HCT116 (cell line): ENCODE results near the gene TIMM13. TPM values are rescaled to one million over a fixed set of nuclear protein-coding genes. Genes with fewer than 3 reads are reported as not detected.
"Not testable (repeated sequence)": the region's sequence is repeated elsewhere in the genome, so short reads cannot be mapped to it uniquely, and the experiment has no call there.

Source experiments
- ATAC-seq: fragments of 200-7000 bp; cut with Tn5 transposase; 2 replicates; pipeline ENCODE4 v1.9.1; 2020; ENCODE audit warnings: mild to moderate bottlenecking, moderate library complexity
- BruUV-seq: library from RNA; stranded (reverse); fragments of 400-500 nt; replicated peaks from 2 replicates; lab custom pipeline; 2021; lab: Mats Ljungman, UMichigan
- CTCF ChIA-PET: fragments of 300-600 bp; sonication (Branson Sonifier 250); formaldehyde crosslinking; loops from one replicate; lab custom pipeline; 2021; ENCODE audit warnings: antibody characterized with exemption; lab: Charles Lee
- POLR2A ChIA-PET: fragments of 300-600, 350-600 bp; sonication (Branson Sonifier 250); formaldehyde crosslinking; loops from one replicate; lab custom pipeline; 2021; ENCODE audit warnings: antibody characterized with exemption; lab: Charles Lee
- RAD21 ChIA-PET, 2 experiments: fragments of 300-600 bp; sonication (Branson Sonifier 250); formaldehyde crosslinking; loops; one replicate each; lab custom pipeline; 2023; ENCODE audit warnings: low total read pairs in 2 of 2; ENCODE audit not compliant: uncharacterized antibody in 2 of 2, unreplicated experiment in 2 of 2, low non-redundant PET in 1 of 2; lab: Charles Lee
- DNase-seq: peaks from one replicate; pipeline ENCODE4 v3.0.0-alpha.2; 2010; ENCODE audit warnings: low read depth, low spot score
- H2AFZ ChIP-seq: fragments of 200-600 bp; shearing (Covaris generic), sonication (generic); 2 replicates; pipeline ENCODE4 v1.6.1; 2017; ENCODE audit warnings: low read depth, mixed run types, mixed read lengths, antibody characterized with exemption, low read length; ENCODE audit not compliant: poor library complexity, severe bottlenecking
- H3K27ac ChIP-seq: 2 replicates; pipeline ENCODE4 v1.5.1; 2012; ENCODE audit warnings: low read depth, low read length
- H3K27me3 ChIP-seq: fragments of 200-600 bp; sonication (generic); 2 replicates; pipeline ENCODE4 v1.6.1; 2016; ENCODE audit warnings: mixed run types, low read length, mixed read lengths; ENCODE audit not compliant: insufficient read depth
- H3K36me3 ChIP-seq, 2 experiments: fragments of 200-500 bp in 1 of 2; fragments of 200-600 bp in 1 of 2; sonication (Bioruptor generic) in 1 of 2; sonication (generic) in 1 of 2; 2 replicates each; pipeline versions ENCODE4 v1.5.1 to v1.6.1; 2014 to 2016; ENCODE audit warnings: low read length in 2 of 2, inconsistent platforms in 1 of 2, mixed read lengths in 1 of 2, mixed run types in 1 of 2; ENCODE audit not compliant: insufficient read depth in 2 of 2, control insufficient read depth in 1 of 2
- H3K4me1 ChIP-seq, 2 experiments: fragments of 200-600 bp in 1 of 2; sonication (generic) in 1 of 2; 2 replicates each; pipeline versions ENCODE4 v1.5.1 to v1.6.1; 2012 to 2017; ENCODE audit warnings: low read length in 2 of 2, inconsistent platforms in 1 of 2, mild to moderate bottlenecking in 1 of 2, mixed read lengths in 1 of 2, mixed run types in 1 of 2, moderate library complexity in 1 of 2; ENCODE audit not compliant: insufficient read depth in 2 of 2, control insufficient read depth in 1 of 2
- H3K4me2 ChIP-seq: fragments of 200-600 bp; sonication (generic); 2 replicates; pipeline ENCODE4 v1.6.1; 2017; ENCODE audit warnings: mixed run types, low read length, mixed read lengths
- H3K4me3 ChIP-seq, 2 experiments: fragments of 200-600 bp in 1 of 2; sonication (generic) in 1 of 2; replicated peaks in 1 of 2; 2 replicates each; pipeline ENCODE4 v1.5.1; 2011 to 2016; ENCODE audit warnings: low read length in 2 of 2, control low read depth in 1 of 2, low read depth in 1 of 2, mild to moderate bottlenecking in 1 of 2, mixed read lengths in 1 of 2, mixed run types in 1 of 2
- H3K79me2 ChIP-seq: fragments of 200-600 bp; sonication (generic); 2 replicates; pipeline ENCODE4 v1.6.1; 2017; ENCODE audit warnings: mild to moderate bottlenecking, mixed run types, low read length, moderate library complexity, mixed read lengths; ENCODE audit not compliant: insufficient read depth
- H3K9ac ChIP-seq: fragments of 200-600 bp; sonication (generic); 2 replicates; pipeline ENCODE4 v1.6.1; 2016; ENCODE audit warnings: low read length, mixed read lengths
- H3K9me2 ChIP-seq: fragments of 200-600 bp; sonication (generic), shearing (Covaris generic); 2 replicates; pipeline ENCODE4 v1.6.1; 2017; ENCODE audit warnings: mixed run types, mild to moderate bottlenecking, moderate library complexity; ENCODE audit not compliant: insufficient read depth
- H3K9me3 ChIP-seq, 2 experiments: fragments of 200-500 bp in 1 of 2; fragments of 200-600 bp in 1 of 2; sonication (Bioruptor generic) in 1 of 2; sonication (generic) in 1 of 2; 2 replicates each; pipeline ENCODE4 v1.6.1; 2014 to 2017; ENCODE audit warnings: low read length in 2 of 2, mixed read lengths in 2 of 2, inconsistent platforms in 1 of 2, low read depth in 1 of 2, mild to moderate bottlenecking in 1 of 2, mixed run types in 1 of 2, moderate library complexity in 1 of 2; ENCODE audit not compliant: control insufficient read depth in 1 of 2, insufficient read depth in 1 of 2
- H4K20me1 ChIP-seq: fragments of 200-600 bp; sonication (generic), shearing (Covaris generic); 2 replicates; pipeline ENCODE4 v1.6.1; 2017; ENCODE audit warnings: mixed run types, mild to moderate bottlenecking, moderate library complexity; ENCODE audit not compliant: insufficient read depth
- CEBPB ChIP-seq: IDR thresholded peaks from 2 replicates; pipeline ENCODE4 v1.6.1; 2012; ENCODE audit warnings: low read depth
- ELF1 ChIP-seq: IDR thresholded peaks from 2 replicates; pipeline ENCODE4 v1.6.1; 2012; ENCODE audit warnings: low read depth, borderline replicate concordance
- EZH2 ChIP-seq: fragments of 200-600 bp; sonication (generic); IDR thresholded peaks from 2 replicates; pipeline ENCODE4 v1.6.1; 2017; ENCODE audit warnings: antibody characterized with exemption, mixed run types
- FOSL1 ChIP-seq: IDR thresholded peaks from 2 replicates; pipeline ENCODE4 v1.6.1; 2012; ENCODE audit warnings: low read depth
- RAD21 ChIP-seq: IDR thresholded peaks from 2 replicates; pipeline ENCODE4 v1.6.1; 2012; ENCODE audit warnings: low read depth, mild to moderate bottlenecking
- SP1 ChIP-seq: IDR thresholded peaks from 2 replicates; pipeline ENCODE4 v1.6.1; 2012; ENCODE audit warnings: low read depth
- ZNF274 ChIP-seq: fragments of 200-500 bp; sonication (Bioruptor generic); IDR thresholded peaks from 2 replicates; pipeline ENCODE4 v1.6.1; 2014; ENCODE audit warnings: mild to moderate bottlenecking, low read depth, low read length, inconsistent platforms
- intact Hi-C: fragments of 100-400 bp; cut with micrococcal nuclease; formaldehyde crosslinking; loops from 2 replicates; pipeline ENCODE4 v1.10.0; 2022
- total RNA-seq: library from RNA; stranded (reverse); gene quantifications from one replicate; pipeline ENCODE4 v1.2.1, GENCODE V29; 2021; ENCODE audit not compliant: unreplicated experiment
- TF ChIP-seq, protein P1 (sequence below): IDR thresholded peaks from 2 replicates; pipeline ENCODE4 v1.6.1; 2011; ENCODE audit warnings: mild to moderate bottlenecking, low read length, moderate library complexity; ENCODE audit not compliant: insufficient replicate concordance; ENCODE audit errors: extremely low read depth
- TF ChIP-seq, protein P2 (sequence below): IDR thresholded peaks from 2 replicates; pipeline ENCODE4 v1.6.1; 2012; ENCODE audit warnings: low read depth

The TIMM13 gene
- total RNA-seq, 1 experiment from 2014 or later = 151 TPM

DNA sequence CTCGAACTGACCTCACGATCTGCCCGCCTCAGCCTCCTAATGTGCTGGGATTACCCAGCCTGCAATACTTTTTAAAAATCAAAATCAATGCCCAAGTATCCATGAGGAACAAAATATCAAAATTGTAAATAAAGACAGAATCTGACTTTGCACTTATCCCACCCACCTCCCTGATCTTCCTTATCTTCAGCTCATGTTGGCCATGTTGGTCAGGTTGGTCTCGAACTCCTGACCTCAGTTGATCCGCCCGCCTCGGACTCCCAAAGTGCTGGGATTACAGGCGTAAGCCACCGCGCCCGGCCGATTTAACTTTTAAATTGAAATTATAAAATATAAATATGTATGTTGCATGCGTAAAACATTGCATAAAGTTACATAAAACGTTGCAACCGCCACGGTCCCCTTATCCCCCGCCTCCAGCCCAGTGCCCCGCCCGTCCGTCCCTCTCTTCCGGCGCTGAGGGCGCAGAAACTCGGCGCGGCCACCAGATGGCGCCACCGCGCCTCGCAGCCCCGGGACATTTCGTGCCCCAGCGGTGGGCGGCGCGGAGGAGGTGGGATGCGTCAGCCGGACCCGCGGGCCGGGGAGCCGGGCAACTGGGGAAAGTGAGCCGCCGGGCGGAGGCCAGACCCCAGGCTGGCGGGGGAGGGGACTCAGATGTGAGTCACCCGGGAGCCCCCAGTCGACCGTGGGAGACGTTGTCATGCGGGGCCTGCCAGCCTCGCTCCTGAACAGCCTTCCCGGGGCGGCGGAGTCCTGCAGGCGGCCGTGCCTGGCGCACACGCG is 47.0 kb upstream of the TIMM13 start (continued):
- TF ChIP-seq, protein P1, sequence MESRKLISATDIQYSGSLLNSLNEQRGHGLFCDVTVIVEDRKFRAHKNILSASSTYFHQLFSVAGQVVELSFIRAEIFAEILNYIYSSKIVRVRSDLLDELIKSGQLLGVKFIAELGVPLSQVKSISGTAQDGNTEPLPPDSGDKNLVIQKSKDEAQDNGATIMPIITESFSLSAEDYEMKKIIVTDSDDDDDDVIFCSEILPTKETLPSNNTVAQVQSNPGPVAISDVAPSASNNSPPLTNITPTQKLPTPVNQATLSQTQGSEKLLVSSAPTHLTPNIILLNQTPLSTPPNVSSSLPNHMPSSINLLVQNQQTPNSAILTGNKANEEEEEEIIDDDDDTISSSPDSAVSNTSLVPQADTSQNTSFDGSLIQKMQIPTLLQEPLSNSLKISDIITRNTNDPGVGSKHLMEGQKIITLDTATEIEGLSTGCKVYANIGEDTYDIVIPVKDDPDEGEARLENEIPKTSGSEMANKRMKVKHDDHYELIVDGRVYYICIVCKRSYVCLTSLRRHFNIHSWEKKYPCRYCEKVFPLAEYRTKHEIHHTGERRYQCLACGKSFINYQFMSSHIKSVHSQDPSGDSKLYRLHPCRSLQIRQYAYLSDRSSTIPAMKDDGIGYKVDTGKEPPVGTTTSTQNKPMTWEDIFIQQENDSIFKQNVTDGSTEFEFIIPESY = peak; percentile 8
- no peak for TF ChIP-seq ELF1
- TF ChIP-seq, protein P2, sequence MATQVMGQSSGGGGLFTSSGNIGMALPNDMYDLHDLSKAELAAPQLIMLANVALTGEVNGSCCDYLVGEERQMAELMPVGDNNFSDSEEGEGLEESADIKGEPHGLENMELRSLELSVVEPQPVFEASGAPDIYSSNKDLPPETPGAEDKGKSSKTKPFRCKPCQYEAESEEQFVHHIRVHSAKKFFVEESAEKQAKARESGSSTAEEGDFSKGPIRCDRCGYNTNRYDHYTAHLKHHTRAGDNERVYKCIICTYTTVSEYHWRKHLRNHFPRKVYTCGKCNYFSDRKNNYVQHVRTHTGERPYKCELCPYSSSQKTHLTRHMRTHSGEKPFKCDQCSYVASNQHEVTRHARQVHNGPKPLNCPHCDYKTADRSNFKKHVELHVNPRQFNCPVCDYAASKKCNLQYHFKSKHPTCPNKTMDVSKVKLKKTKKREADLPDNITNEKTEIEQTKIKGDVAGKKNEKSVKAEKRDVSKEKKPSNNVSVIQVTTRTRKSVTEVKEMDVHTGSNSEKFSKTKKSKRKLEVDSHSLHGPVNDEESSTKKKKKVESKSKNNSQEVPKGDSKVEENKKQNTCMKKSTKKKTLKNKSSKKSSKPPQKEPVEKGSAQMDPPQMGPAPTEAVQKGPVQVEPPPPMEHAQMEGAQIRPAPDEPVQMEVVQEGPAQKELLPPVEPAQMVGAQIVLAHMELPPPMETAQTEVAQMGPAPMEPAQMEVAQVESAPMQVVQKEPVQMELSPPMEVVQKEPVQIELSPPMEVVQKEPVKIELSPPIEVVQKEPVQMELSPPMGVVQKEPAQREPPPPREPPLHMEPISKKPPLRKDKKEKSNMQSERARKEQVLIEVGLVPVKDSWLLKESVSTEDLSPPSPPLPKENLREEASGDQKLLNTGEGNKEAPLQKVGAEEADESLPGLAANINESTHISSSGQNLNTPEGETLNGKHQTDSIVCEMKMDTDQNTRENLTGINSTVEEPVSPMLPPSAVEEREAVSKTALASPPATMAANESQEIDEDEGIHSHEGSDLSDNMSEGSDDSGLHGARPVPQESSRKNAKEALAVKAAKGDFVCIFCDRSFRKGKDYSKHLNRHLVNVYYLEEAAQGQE = no peak
- TF ChIP-seq CEBPB = no peak
- peak; percentile 100 for TF ChIP-seq RAD21
- no peak for TF ChIP-seq SP1
- TF ChIP-seq FOSL1 = no peak
- TF ChIP-seq EZH2 = no peak
- TF ChIP-seq ZNF274 = no peak

DNA sequence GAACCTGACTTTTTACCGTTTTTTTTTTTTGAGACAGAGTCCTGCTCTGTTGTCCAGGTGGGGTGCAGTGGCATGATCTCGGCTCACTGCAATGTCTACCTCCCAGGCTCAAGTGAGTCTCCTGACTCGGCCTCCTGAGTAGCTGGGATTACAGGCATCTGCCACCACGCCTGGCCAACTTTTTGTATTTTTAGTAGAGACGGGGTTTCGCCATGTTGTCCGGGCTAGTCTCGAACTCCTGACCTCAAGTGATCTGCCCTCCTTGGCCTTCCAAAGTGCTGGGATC is 42.5 kb upstream of the TIMM13 start:
- RAD21 ChIA-PET, H3K36me3 ChIP-seq, ATAC-seq, DNase-seq, H2AFZ ChIP-seq, H3K9me3 ChIP-seq, H3K79me2 ChIP-seq, H3K4me3 ChIP-seq, BruUV-seq, H3K9me2 ChIP-seq, H4K20me1 ChIP-seq, H3K27me3 ChIP-seq: not testable (repeated sequence)
- Histone ChIP-seq H3K4me2 (peak overlapping the region; percentile 63), H3K4me1 (peaks cover 23 to 41% of the 10 kb centered on the region in 2 experiments), H3K27ac (peak overlapping the region; percentile 54), H3K9ac (peak overlapping the region; percentile 36)
- intact Hi-C loops = loop anchor here (10.0 kb wide), 1 partner anchor 305 kb away; the partner anchor contains the start of gene DOT1L
- ChIA-PET CTCF (interaction anchor here (1.0 to 3.9 kb wide), 3 partner anchors 109 to 141 kb away, joined by 4 to 20 read pairs (median 5); no protein-coding TSS in a partner anchor), POLR2A (interaction anchor here (0.9 to 1.2 kb wide), 3 partner anchors 71 to 151 kb away, joined by 3 to 4 read pairs (median 4); no protein-coding TSS in a partner anchor)
